Testis (tissue), 3 donors: ENCODE results near the gene ERCC6L. TPM values are rescaled to one million over a fixed set of nuclear protein-coding genes. Genes with fewer than 3 reads are reported as not detected.

ENCODE experiments used
- DNase-seq: peaks from one replicate; pipeline ENCODE4 v3.0.0-alpha.2; 2019
- H3K27ac ChIP-seq, 2 donors: fragments of 200-600 bp; sonication (generic); one replicate each; pipeline ENCODE4 v1.5.1; 2019
- H3K27me3 ChIP-seq: fragments of 200-600 bp; sonication (generic); one replicate; pipeline ENCODE4 v1.5.1; 2019
- H3K36me3 ChIP-seq: fragments of 200-600 bp; sonication (generic); one replicate; pipeline ENCODE4 v1.5.1; 2017; ENCODE audit warnings: low read depth; ENCODE audit errors: missing control alignments
- H3K4me1 ChIP-seq: fragments of 200-600 bp; sonication (generic); one replicate; pipeline ENCODE4 v1.5.1; 2019
- H3K4me3 ChIP-seq, 2 donors: fragments of 200-600 bp; sonication (generic); one replicate each; pipeline ENCODE4 v1.5.1; 2017 to 2019
- H3K9me3 ChIP-seq: fragments of 200-600 bp; sonication (generic); one replicate; pipeline ENCODE4 v1.5.1; 2017
- CTCF ChIP-seq, 3 experiments: fragments of 450-650 bp in 2 of 3; fragments of 200-600 bp in 1 of 3; sonication (generic) in 1 of 3; IDR thresholded peaks; one replicate each; pipeline ENCODE4 v1.5.1; 2016 to 2019; ENCODE audit warnings: antibody characterized with exemption in 3 of 3, mild to moderate bottlenecking in 2 of 3, moderate library complexity in 1 of 3
- POLR2A ChIP-seq: fragments of 450-650 bp; IDR thresholded peaks from one replicate; pipeline ENCODE4 v1.6.1; 2017; ENCODE audit warnings: antibody characterized with exemption, mild to moderate bottlenecking, moderate library complexity
- WGBS, 2 donors: methylation state at CpG; one replicate each; pipeline ENCODE4 v1.1.5; 2018; 5-methylcytosine and 5-hydroxymethylcytosine counted together
- intact Hi-C: fragments of 100-400 bp; cut with DNase I; formaldehyde crosslinking; loops from one replicate; pipeline ENCODE4 v1.15.1; 2023; ENCODE audit warnings: low total_unique reads
- polyA plus RNA-seq: library from polyadenylated mRNA; stranded (reverse); fragments of 350-450 nt; fragmentation: Illumina TruSeq; extraction: RNeasy Lipid Tissue Mini Kit (QIAGEN cat#74804); gene quantifications from one replicate; pipeline ENCODE4 v1.2.3, GENCODE V29; 2014; ENCODE audit warnings: low read depth, low replicate concordance; ENCODE audit not compliant: insufficient read depth
- total RNA-seq, 2 donors: library from RNA; depleted of rRNA; stranded (reverse); fragments of >200 nt; gene quantifications; one replicate each; pipeline ENCODE4 v1.2.3, GENCODE V29; 2016

Gene ERCC6L
- total and polyA plus RNA-seq, 3 donors from 2014 or later = 0.74 to 1.6 (median 1.0) TPM

DNA sequence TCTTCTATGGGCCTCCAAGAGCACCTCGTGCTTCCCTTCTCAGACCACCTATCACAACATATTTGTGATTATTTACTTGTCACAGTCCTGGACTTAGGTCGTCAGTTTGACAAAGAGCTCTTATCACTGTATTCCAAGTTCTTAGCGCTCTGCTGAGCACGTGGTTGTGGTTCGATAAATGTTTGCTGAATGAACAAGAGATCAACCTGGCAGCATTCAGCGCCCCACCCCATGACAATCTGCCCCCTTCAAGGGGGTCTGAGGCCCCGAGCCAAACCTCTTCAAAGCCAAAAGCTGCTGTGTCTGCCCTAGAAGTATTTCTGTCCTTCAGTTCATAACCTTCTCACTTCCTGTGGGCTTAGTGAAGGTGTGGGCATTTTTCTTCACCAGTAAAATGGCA lies 23.2 kb upstream of the ERCC6L start:
- H3K4me3 ChIP-seq = no peak overlapping the region
- intact Hi-C loops = no loop called here
- no peaks in the 10 kb centered on the region for H3K9me3 ChIP-seq
- no peaks in the 10 kb centered on the region for H3K4me1 ChIP-seq
- no peaks in the 10 kb centered on the region for H3K27me3 ChIP-seq
- WGBS, 2 donors = 74 to 84% methylated on average over 6 to 7 of the region's 7 CpGs
- no peak for DNase-seq
- TF ChIP-seq POLR2A (no peak), CTCF (IDR thresholded peaks at IDR 0.05) (no peak)
- no peak overlapping the region for H3K27ac ChIP-seq
- H3K36me3 ChIP-seq = no peaks in the 10 kb centered on the region

GRCh38 chrX:72260448-72260847 lies 21.6 kb upstream of the ERCC6L start:
- H3K4me1 ChIP-seq = no peaks in the 10 kb centered on the region
- H3K36me3 ChIP-seq = no peaks in the 10 kb centered on the region
- DNase-seq = no peak
- no peaks in the 10 kb centered on the region for H3K9me3 ChIP-seq
- H3K27ac ChIP-seq = no peak overlapping the region
- intact Hi-C loops = no loop called here
- WGBS, 2 donors = 89 to 98% methylated on average over 4 of the region's 4 CpGs
- no peak for TF ChIP-seq CTCF (IDR thresholded peaks at IDR 0.05)
- TF ChIP-seq POLR2A = no peak
- H3K27me3 ChIP-seq = no peaks in the 10 kb centered on the region
- no peak overlapping the region for H3K4me3 ChIP-seq

GRCh38 chrX:72258174-72258573 lies 19.3 kb upstream of the ERCC6L start:
- no peak for DNase-seq
- Histone ChIP-seq H3K4me1 (no peaks in the 10 kb centered on the region), H3K36me3 (no peaks in the 10 kb centered on the region), H3K4me3 (no peak overlapping the region), H3K9me3 (no peaks in the 10 kb centered on the region), H3K27ac (no peak overlapping the region), H3K27me3 (no peaks in the 10 kb centered on the region)
- TF ChIP-seq POLR2A = no peak
- TF ChIP-seq CTCF (IDR thresholded peaks at IDR 0.05) = no peak
- WGBS, 2 donors = 88% methylated on average over 4 to 6 of the region's 7 CpGs
- intact Hi-C loops = no loop called here

- Histone ChIP-seq H3K4me3 (no peak overlapping the region), H3K27ac (no peak overlapping the region), H3K9me3 (no peaks in the 10 kb centered on the region), H3K27me3 (no peaks in the 10 kb centered on the region), H3K4me1 (no peaks in the 10 kb centered on the region), H3K36me3 (no peaks in the 10 kb centered on the region)
- intact Hi-C loops = no loop called here
- no peak for DNase-seq
- WGBS, 2 donors = 80 to 81% methylated on average over 7 of the region's 7 CpGs
- TF ChIP-seq POLR2A (no peak), CTCF (IDR thresholded peaks at IDR 0.05) (no peak)
These were observed 17.0 kb upstream of the ERCC6L start for GRCh38 chrX:72255864-72256263.

GRCh38 chrX:72255445-72255844 lies 16.6 kb upstream of the ERCC6L start:
- intact Hi-C loops = no loop called here
- H3K36me3 ChIP-seq = no peaks in the 10 kb centered on the region
- DNase-seq = peak; percentile 21
- no peaks in the 10 kb centered on the region for H3K4me1 ChIP-seq
- 25 to 33% methylated on average over 14 to 20 of the region's 24 CpGs for WGBS, 2 donors
- no peaks in the 10 kb centered on the region for H3K27me3 ChIP-seq
- no peaks in the 10 kb centered on the region for H3K9me3 ChIP-seq
- H3K27ac ChIP-seq = no peak overlapping the region
- TF ChIP-seq CTCF (IDR thresholded peaks at IDR 0.05) = no peak
- TF ChIP-seq POLR2A = no peak
- H3K4me3 ChIP-seq = no peak overlapping the region
